ENCODE results near the gene IMMP2L.

IMMP2L gene

DNA sequence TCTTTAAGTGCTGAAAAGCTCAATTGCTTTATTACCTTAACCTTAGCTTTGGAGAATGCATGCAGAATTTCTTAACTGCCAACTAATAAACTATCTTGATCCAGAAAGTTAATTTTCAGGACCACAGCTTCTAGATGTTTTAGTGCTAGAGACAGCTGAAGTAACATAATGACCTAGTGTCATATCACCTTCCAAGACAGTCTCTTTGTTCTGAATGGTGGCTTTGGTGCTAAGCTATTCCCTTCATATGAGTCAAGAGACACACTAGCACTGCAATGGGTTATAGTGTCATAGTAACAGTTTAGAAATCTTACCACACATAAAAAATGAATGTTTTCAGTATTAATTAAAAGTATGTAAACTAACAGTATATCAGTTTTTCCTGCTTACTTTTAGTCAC is 586.8 kb downstream of the IMMP2L start:
- TF ChIP-seq TARDBP (IDR thresholded peaks at IDR 0.05) (no peak), L3MBTL2 (conservative IDR thresholded peaks at IDR 0.05) (no peak), SUZ12 (IDR thresholded peaks at IDR 0.05) (no peak), ELF4 (IDR thresholded peaks at IDR 0.05) (no peak), NFRKB (IDR thresholded peaks at IDR 0.05) (no peak), ARNT (IDR thresholded peaks at IDR 0.05) (no peak), FOXA1 (IDR thresholded peaks at IDR 0.05) (no peak), CTBP1 (IDR thresholded peaks at IDR 0.05; ENCODE audit: borderline replicate concordance) (no peak), LEF1 (IDR thresholded peaks at IDR 0.05; ENCODE audit: borderline replicate concordance) (no peak), ZNF384 (IDR thresholded peaks at IDR 0.05) (no peak), BHLHE40 (IDR thresholded peaks at IDR 0.05; ENCODE audit: borderline replicate concordance) (no peak), FOXK2 (IDR thresholded peaks at IDR 0.05) (no peak), FOXM1 (IDR thresholded peaks at IDR 0.05; ENCODE audit: borderline replicate concordance) (no peak), SP1 (IDR thresholded peaks at IDR 0.05) (no peak), HDGF (IDR thresholded peaks at IDR 0.05; ENCODE audit: borderline replicate concordance) (no peak)
- TF ChIP-seq, protein P1, sequence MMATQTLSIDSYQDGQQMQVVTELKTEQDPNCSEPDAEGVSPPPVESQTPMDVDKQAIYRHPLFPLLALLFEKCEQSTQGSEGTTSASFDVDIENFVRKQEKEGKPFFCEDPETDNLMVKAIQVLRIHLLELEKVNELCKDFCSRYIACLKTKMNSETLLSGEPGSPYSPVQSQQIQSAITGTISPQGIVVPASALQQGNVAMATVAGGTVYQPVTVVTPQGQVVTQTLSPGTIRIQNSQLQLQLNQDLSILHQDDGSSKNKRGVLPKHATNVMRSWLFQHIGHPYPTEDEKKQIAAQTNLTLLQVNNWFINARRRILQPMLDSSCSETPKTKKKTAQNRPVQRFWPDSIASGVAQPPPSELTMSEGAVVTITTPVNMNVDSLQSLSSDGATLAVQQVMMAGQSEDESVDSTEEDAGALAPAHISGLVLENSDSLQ (IDR thresholded peaks at IDR 0.05): no peak
- POLR2A ChIA-PET: no interaction called here
- DNase-seq (ENCODE audit: extremely low spot score): no peak
- CTCF ChIA-PET: no interaction called here

DNA sequence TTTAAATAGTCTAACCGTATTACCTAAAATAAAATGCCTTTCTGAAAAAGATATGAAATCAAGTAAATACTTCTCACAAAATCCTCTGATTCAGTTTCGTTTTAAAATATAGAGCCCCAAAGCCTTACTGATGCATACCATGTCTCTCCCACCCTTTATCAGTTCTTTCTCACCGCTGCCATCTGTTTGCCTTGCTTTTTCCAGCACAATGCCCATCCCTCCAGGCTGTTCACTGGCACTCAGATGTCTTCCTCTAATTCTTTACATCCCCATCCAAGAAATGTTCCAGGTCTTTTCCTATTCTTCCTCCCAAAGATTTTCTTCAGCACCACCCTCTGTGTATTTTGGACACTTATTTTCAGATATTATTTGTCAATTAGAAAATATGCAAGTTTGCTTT is 587.9 kb downstream of the IMMP2L start:
- ChIA-PET POLR2A (no interaction called here), CTCF (no interaction called here)
- TF ChIP-seq FOXA1 (IDR thresholded peaks at IDR 0.05): no peak
- no peak for TF ChIP-seq FOXM1 (IDR thresholded peaks at IDR 0.05; ENCODE audit: borderline replicate concordance)
- TF ChIP-seq ARNT (IDR thresholded peaks at IDR 0.05): no peak
- TF ChIP-seq BHLHE40 (IDR thresholded peaks at IDR 0.05; ENCODE audit: borderline replicate concordance): no peak
- no peak for TF ChIP-seq ZNF384 (IDR thresholded peaks at IDR 0.05)
- TF ChIP-seq CTBP1 (IDR thresholded peaks at IDR 0.05; ENCODE audit: borderline replicate concordance): no peak
- TF ChIP-seq, protein P1 (IDR thresholded peaks at IDR 0.05): no peak
- no peak for TF ChIP-seq LEF1 (IDR thresholded peaks at IDR 0.05; ENCODE audit: borderline replicate concordance)
- TF ChIP-seq TARDBP (IDR thresholded peaks at IDR 0.05): no peak
- no peak for TF ChIP-seq NFRKB (IDR thresholded peaks at IDR 0.05)
- TF ChIP-seq ELF4 (IDR thresholded peaks at IDR 0.05): no peak
- no peak for TF ChIP-seq SP1 (IDR thresholded peaks at IDR 0.05)
- TF ChIP-seq L3MBTL2 (conservative IDR thresholded peaks at IDR 0.05): no peak
- no peak for TF ChIP-seq HDGF (IDR thresholded peaks at IDR 0.05; ENCODE audit: borderline replicate concordance)
- TF ChIP-seq FOXK2 (IDR thresholded peaks at IDR 0.05): no peak
- no peak for TF ChIP-seq SUZ12 (IDR thresholded peaks at IDR 0.05)
- no peak for DNase-seq (ENCODE audit: extremely low spot score)

DNA sequence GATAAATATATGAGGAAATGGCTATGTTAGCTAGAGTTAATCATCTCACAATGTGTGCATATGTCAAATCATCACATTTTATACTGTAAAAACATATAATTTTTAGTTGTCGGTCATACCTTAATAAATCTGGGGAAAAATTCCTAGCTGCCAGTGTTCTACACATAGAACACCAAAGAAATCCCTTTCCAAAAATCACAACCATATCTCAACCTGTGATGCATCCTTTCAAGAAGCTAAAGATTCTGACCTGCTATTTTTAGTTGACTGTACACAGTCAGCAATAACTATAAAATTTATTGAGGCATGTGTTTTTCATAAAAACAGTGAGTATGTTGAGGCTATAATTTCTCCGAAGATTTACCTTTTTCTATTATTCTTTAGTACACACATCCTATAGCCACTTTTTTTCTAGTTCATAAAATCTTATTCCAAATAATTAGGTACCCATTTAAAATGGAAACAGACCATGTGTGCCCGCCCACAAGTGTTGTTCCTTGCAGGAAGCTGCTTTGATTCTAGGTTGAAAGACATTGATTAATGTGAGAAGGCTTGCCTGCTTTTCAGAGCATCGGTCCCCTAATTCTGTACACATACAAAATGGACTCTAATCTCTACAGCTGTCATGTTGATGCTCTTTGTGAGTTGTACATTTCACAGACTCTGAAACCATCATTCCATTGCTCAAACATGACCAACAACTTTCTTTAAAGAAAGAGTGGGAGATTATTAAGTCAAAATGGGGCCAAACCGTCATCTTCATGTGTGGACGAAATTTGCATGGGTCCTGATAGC is 588.9 kb downstream of the IMMP2L start:
- TF ChIP-seq SP1 (IDR thresholded peaks at IDR 0.05) (no peak), LEF1 (IDR thresholded peaks at IDR 0.05; ENCODE audit: borderline replicate concordance) (no peak), ELF4 (IDR thresholded peaks at IDR 0.05) (no peak), BHLHE40 (IDR thresholded peaks at IDR 0.05; ENCODE audit: borderline replicate concordance) (no peak), FOXA1 (IDR thresholded peaks at IDR 0.05) (no peak), FOXM1 (IDR thresholded peaks at IDR 0.05; ENCODE audit: borderline replicate concordance) (no peak), NFRKB (IDR thresholded peaks at IDR 0.05) (no peak), L3MBTL2 (conservative IDR thresholded peaks at IDR 0.05) (no peak), HDGF (IDR thresholded peaks at IDR 0.05; ENCODE audit: borderline replicate concordance) (no peak), ZNF384 (IDR thresholded peaks at IDR 0.05) (no peak), CTBP1 (IDR thresholded peaks at IDR 0.05; ENCODE audit: borderline replicate concordance) (no peak), ARNT (IDR thresholded peaks at IDR 0.05) (no peak), TARDBP (IDR thresholded peaks at IDR 0.05) (no peak), SUZ12 (IDR thresholded peaks at IDR 0.05) (no peak), FOXK2 (IDR thresholded peaks at IDR 0.05) (no peak)
- TF ChIP-seq, protein P1 (IDR thresholded peaks at IDR 0.05): no peak
- POLR2A ChIA-PET: no interaction called here
- CTCF ChIA-PET: no interaction called here

DNA sequence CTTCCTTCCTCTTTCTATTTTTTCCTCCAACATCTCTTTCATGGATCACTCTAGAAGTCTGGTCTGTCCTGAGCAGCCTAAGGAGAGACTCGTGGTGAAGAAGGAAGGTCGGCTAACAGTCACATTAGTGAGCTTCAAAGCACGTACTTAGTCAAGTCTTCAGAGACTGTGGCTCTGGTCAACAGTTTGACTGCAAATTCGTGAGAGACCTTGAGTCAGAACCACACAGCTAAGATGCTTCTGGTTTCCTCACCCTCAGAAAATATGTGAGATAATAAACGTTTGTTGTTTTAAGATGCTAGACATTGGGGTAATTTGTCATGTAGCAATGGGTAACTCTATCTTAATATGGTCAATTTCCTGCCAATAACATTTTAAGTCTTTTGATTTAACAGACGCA is 597.5 kb downstream of the IMMP2L start:
- ChIA-PET POLR2A (no interaction called here), CTCF (no interaction called here)
- TF ChIP-seq SP1 (IDR thresholded peaks at IDR 0.05): no peak
- no peak for TF ChIP-seq NFRKB (IDR thresholded peaks at IDR 0.05)
- no peak for TF ChIP-seq BHLHE40 (IDR thresholded peaks at IDR 0.05; ENCODE audit: borderline replicate concordance)
- TF ChIP-seq ZNF384 (IDR thresholded peaks at IDR 0.05): no peak
- TF ChIP-seq LEF1 (IDR thresholded peaks at IDR 0.05; ENCODE audit: borderline replicate concordance): no peak
- TF ChIP-seq CTBP1 (IDR thresholded peaks at IDR 0.05; ENCODE audit: borderline replicate concordance): no peak
- no peak for TF ChIP-seq L3MBTL2 (conservative IDR thresholded peaks at IDR 0.05)
- TF ChIP-seq TARDBP (IDR thresholded peaks at IDR 0.05): no peak
- no peak for TF ChIP-seq FOXK2 (IDR thresholded peaks at IDR 0.05)
- TF ChIP-seq HDGF (IDR thresholded peaks at IDR 0.05; ENCODE audit: borderline replicate concordance): no peak
- no peak for DNase-seq (ENCODE audit: extremely low spot score)

More for the DNA sequence above, 588.9 kb downstream of the IMMP2L start:
- DNase-seq (ENCODE audit: extremely low spot score): no peak

DNA sequence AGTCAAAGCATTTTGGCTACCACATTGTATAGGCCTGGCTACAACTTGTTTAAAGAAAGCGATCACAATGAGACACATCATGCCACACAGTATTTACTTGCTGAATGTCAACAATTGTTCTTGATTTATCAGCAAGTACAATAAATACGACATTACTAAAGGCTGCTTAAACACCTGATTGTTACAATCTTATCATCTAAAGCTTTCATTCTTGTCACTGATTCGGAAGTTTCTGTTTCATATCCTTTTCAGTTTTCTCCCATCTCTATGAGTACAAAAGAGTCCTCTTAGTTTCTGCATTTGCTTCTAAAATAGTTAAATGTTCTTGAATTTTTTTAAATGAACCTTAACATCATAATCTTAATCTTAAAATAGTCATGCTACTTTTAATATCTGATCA is 599.5 kb downstream of the IMMP2L start:
- CTCF ChIA-PET: no interaction called here
- POLR2A ChIA-PET: no interaction called here
- no peak for DNase-seq (ENCODE audit: extremely low spot score)
- no peak for TF ChIP-seq NFRKB (IDR thresholded peaks at IDR 0.05)
- no peak for TF ChIP-seq FOXA1 (IDR thresholded peaks at IDR 0.05)

DNA sequence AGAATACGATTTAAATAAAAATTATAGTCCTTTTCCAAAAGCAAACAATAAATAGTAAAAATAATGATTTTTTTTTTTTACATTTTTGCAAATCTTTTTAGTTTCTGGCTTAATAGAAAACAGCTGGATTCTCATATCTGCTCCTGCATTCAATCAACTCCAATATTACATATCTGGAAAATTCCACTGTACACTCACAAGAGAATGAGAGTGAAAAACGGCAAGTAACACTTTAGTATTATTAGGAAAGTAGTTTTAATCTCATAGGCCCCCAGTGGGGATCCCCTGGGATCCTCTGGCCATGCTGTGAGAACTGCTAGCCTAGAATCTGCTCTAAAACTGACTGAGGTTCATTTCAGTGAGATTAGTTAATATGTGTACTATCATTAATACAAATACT is 599.9 kb downstream of the IMMP2L start:
- CTCF ChIA-PET: no interaction called here
- no peak for DNase-seq (ENCODE audit: extremely low spot score)
- POLR2A ChIA-PET: no interaction called here
- TF ChIP-seq CTBP1 (IDR thresholded peaks at IDR 0.05; ENCODE audit: borderline replicate concordance) (no peak), FOXK2 (IDR thresholded peaks at IDR 0.05) (no peak), SUZ12 (IDR thresholded peaks at IDR 0.05) (no peak), SP1 (IDR thresholded peaks at IDR 0.05) (no peak), ZNF384 (IDR thresholded peaks at IDR 0.05) (no peak), LEF1 (IDR thresholded peaks at IDR 0.05; ENCODE audit: borderline replicate concordance) (no peak), BHLHE40 (IDR thresholded peaks at IDR 0.05; ENCODE audit: borderline replicate concordance) (no peak), ARNT (IDR thresholded peaks at IDR 0.05) (no peak), NFRKB (IDR thresholded peaks at IDR 0.05) (no peak), L3MBTL2 (conservative IDR thresholded peaks at IDR 0.05) (no peak), FOXA1 (IDR thresholded peaks at IDR 0.05) (no peak), ELF4 (IDR thresholded peaks at IDR 0.05) (no peak), HDGF (IDR thresholded peaks at IDR 0.05; ENCODE audit: borderline replicate concordance) (no peak), FOXM1 (IDR thresholded peaks at IDR 0.05; ENCODE audit: borderline replicate concordance) (no peak), TARDBP (IDR thresholded peaks at IDR 0.05) (no peak)
- TF ChIP-seq, protein P1 (IDR thresholded peaks at IDR 0.05): no peak
